ENCODE results near the gene FKBP1A. TPM values are rescaled to one million over a fixed set of nuclear protein-coding genes. Genes with fewer than 3 reads are reported as not detected.
A peak's percentile ranks its signal among the peaks of the same experiment; 100 is the strongest.
"Not testable (repeated sequence)": the region's sequence is repeated elsewhere in the genome, so short reads cannot be mapped to it uniquely, and the experiment has no call there.

The FKBP1A gene
- total and polyA plus RNA-seq, 12 donors, result 110 to 311 (median 140) TPM

GRCh38 chr20:1401451-1401907, 8.6 kb upstream of the FKBP1A start:
- 87 to 94% methylated on average over 3 of the region's 3 CpGs for WGBS, 2 donors
- intact Hi-C loops (cut with DNase I), result no loop called here
- H3K27ac ChIP-seq, result no peak overlapping the region

GRCh38 chr20:1399678-1400366, 7.0 kb upstream of the FKBP1A start:
- Histone ChIP-seq H3K4me1 (peaks cover 0 to 19% (median 6%) of the 10 kb centered on the region in 9 donors), H3K27me3 (peaks cover 0 to 26% (median 14%) of the 10 kb centered on the region in 7 donors), H3K27ac (peak overlapping the region in 1 of 10 donors; percentile 48)
- ATAC-seq, H3K36me3 ChIP-seq, DNase-seq, H3K9me3 ChIP-seq, H3K4me3 ChIP-seq: not testable (repeated sequence)
- 59 to 69% methylated on average over 8 of the region's 8 CpGs for WGBS, 2 donors
- intact Hi-C loops (cut with DNase I), result loop anchor here in 3 of 10 donors (2.0 to 5.0 kb wide), 2 partner anchors 87 to 88 kb away; no protein-coding TSS in a partner anchor

More at GRCh38 chr20:1401451-1401907, 8.6 kb upstream of the FKBP1A start:
- H3K4me1 ChIP-seq, result peaks cover 0 to 17% (median 6%) of the 10 kb centered on the region in 9 donors
- H3K36me3 ChIP-seq, result no peaks in the 10 kb centered on the region
- peaks cover 0 to 23% (median 10%) of the 10 kb centered on the region in 7 donors for H3K27me3 ChIP-seq
- H3K9me3 ChIP-seq, result no peaks in the 10 kb centered on the region
- no peak overlapping the region for H3K4me3 ChIP-seq
- DNase-seq, result no peak
- TF ChIP-seq, protein P1, sequence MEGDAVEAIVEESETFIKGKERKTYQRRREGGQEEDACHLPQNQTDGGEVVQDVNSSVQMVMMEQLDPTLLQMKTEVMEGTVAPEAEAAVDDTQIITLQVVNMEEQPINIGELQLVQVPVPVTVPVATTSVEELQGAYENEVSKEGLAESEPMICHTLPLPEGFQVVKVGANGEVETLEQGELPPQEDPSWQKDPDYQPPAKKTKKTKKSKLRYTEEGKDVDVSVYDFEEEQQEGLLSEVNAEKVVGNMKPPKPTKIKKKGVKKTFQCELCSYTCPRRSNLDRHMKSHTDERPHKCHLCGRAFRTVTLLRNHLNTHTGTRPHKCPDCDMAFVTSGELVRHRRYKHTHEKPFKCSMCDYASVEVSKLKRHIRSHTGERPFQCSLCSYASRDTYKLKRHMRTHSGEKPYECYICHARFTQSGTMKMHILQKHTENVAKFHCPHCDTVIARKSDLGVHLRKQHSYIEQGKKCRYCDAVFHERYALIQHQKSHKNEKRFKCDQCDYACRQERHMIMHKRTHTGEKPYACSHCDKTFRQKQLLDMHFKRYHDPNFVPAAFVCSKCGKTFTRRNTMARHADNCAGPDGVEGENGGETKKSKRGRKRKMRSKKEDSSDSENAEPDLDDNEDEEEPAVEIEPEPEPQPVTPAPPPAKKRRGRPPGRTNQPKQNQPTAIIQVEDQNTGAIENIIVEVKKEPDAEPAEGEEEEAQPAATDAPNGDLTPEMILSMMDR (IDR thresholded peaks at IDR 0.05), result no peak
- ATAC-seq, result no peak

DNA sequence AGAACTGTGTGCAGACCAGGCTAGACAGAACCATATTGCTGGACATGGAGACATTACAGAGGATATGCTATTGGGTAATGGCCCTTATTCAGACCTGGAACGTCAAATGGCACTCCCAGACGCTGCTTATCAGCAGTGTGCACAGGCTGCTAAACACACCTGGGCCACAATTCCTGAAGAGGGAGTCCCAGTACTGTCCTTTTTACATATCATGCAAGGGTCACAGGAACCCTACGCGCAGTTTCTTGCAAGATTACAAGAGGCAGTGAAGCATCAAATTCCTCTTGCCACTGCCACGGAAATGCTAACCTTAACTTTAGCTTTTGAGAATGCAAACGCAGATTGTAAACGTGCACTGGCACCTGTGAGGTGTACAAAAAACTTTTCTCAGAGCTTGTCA, 5.3 kb upstream of the FKBP1A start:
- not testable (repeated sequence) for DNase-seq, H3K4me3 ChIP-seq, H3K36me3 ChIP-seq, H3K9me3 ChIP-seq, H3K27ac ChIP-seq, ATAC-seq
- H3K4me1 ChIP-seq, result peaks cover 5 to 32% (median 15%) of the 10 kb centered on the region in 9 donors
- 64 to 68% methylated on average over 7 of the region's 7 CpGs for WGBS, 2 donors
- peaks cover 0 to 21% (median 14%) of the 10 kb centered on the region in 7 donors for H3K27me3 ChIP-seq
- intact Hi-C loops (cut with DNase I), result loop anchor here in 3 of 10 donors (2.0 to 5.0 kb wide), 2 partner anchors 85 to 86 kb away; no protein-coding TSS in a partner anchor

GRCh38 chr20:1397710-1398109, 4.9 kb upstream of the FKBP1A start:
- ATAC-seq (no peak), DNase-seq (no peak)
- intact Hi-C loops (cut with DNase I), result loop anchor here in 4 of 10 donors (2.0 to 5.0 kb wide), 3 partner anchors 83 to 85 kb away; no protein-coding TSS in a partner anchor
- peaks cover 6 to 34% (median 16%) of the 10 kb centered on the region in 9 donors for H3K4me1 ChIP-seq
- TF ChIP-seq, protein P1 (IDR thresholded peaks at IDR 0.05), result peak in 7 of 9 donors; percentile 33 to 56 (median 48)
- no peak overlapping the region for H3K27ac ChIP-seq
- no peaks in the 10 kb centered on the region for H3K9me3 ChIP-seq
- no peak overlapping the region for H3K4me3 ChIP-seq
- WGBS, 2 donors, result 59 to 60% methylated on average over 4 of the region's 4 CpGs
- no peaks in the 10 kb centered on the region for H3K36me3 ChIP-seq
- H3K27me3 ChIP-seq, result peaks cover 0 to 17% (median 14%) of the 10 kb centered on the region in 7 donors

GRCh38 chr20:1396702-1397101, 3.8 kb upstream of the FKBP1A start:
- TF ChIP-seq, protein P1 (IDR thresholded peaks at IDR 0.05), result no peak
- Histone ChIP-seq H3K4me1 (peaks cover 6 to 41% (median 23%) of the 10 kb centered on the region in 9 donors), H3K27me3 (peaks cover 0 to 17% (median 14%) of the 10 kb centered on the region in 7 donors), H3K4me3 (no peak overlapping the region), H3K36me3 (no peaks in the 10 kb centered on the region), H3K27ac (peak overlapping the region in 4 of 10 donors; percentile 11 to 57 (median 24)), H3K9me3 (no peaks in the 10 kb centered on the region)
- 80 to 81% methylated on average over 4 of the region's 4 CpGs for WGBS, 2 donors
- intact Hi-C loops (cut with DNase I), result loop anchor here in 3 of 10 donors (2.0 to 5.0 kb wide), 2 partner anchors 82 to 84 kb away; no protein-coding TSS in a partner anchor
- DNase-seq (no peak), ATAC-seq (no peak)

Measured in heart right ventricle (tissue), 16 donors.